IPS-15b (cell line): ENCODE data around the gene PCNT.
"Not testable (repeated sequence)": the region's sequence is repeated elsewhere in the genome, so short reads cannot be mapped to it uniquely, and the experiment has no call there.

Experiments
- H3K27me3 ChIP-seq: one replicate; pipeline ENCODE4 v1.6.1; 2013; ENCODE audit warnings: low read length; ENCODE audit not compliant: control insufficient read depth, insufficient read depth
- H3K36me3 ChIP-seq: one replicate; pipeline ENCODE4 v1.6.1; 2013; ENCODE audit warnings: low read length; ENCODE audit not compliant: control insufficient read depth, insufficient read depth
- H3K4me1 ChIP-seq: one replicate; pipeline ENCODE4 v1.6.1; 2013; ENCODE audit warnings: mild to moderate bottlenecking, low read length; ENCODE audit not compliant: control insufficient read depth, insufficient read depth
- H3K4me3 ChIP-seq: one replicate; pipeline ENCODE4 v1.5.1; 2013; ENCODE audit warnings: low read depth, low read length
- H3K9ac ChIP-seq: one replicate; pipeline ENCODE4 v1.6.1; 2013; ENCODE audit warnings: low read depth, mild to moderate bottlenecking, low read length
- H3K9me3 ChIP-seq: one replicate; pipeline ENCODE4 v1.6.1; 2013; ENCODE audit warnings: mild to moderate bottlenecking, low read length; ENCODE audit not compliant: control insufficient read depth, insufficient read depth

PCNT gene

DNA sequence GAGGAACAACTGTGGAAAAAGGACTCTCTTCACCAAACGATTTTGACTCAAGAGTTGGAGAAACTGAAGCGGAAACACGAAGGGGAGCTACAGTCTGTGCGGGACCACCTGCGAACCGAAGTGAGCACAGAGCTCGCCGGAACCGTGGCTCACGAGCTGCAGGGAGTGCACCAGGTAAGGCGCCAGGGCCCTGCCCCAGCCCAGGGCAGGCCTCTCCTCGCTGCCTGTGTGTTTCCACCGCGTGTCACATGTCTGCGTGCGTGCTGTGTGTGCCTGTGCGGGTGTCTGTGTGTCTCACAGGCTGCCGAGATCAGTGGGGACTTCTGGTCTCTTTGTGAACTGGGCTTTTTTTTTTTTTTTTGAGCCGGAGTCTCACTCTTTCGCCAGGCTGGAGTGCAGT lies 43.0 kb downstream of the PCNT start:
- H3K4me3 ChIP-seq = no peak overlapping the region
- no peak overlapping the region for H3K9ac ChIP-seq
- H3K27me3 ChIP-seq = no peaks in the 10 kb centered on the region
- H3K9me3 ChIP-seq = no peaks in the 10 kb centered on the region
- H3K4me1 ChIP-seq = no peaks in the 10 kb centered on the region
- peaks cover 49% of the 10 kb centered on the region for H3K36me3 ChIP-seq

DNA sequence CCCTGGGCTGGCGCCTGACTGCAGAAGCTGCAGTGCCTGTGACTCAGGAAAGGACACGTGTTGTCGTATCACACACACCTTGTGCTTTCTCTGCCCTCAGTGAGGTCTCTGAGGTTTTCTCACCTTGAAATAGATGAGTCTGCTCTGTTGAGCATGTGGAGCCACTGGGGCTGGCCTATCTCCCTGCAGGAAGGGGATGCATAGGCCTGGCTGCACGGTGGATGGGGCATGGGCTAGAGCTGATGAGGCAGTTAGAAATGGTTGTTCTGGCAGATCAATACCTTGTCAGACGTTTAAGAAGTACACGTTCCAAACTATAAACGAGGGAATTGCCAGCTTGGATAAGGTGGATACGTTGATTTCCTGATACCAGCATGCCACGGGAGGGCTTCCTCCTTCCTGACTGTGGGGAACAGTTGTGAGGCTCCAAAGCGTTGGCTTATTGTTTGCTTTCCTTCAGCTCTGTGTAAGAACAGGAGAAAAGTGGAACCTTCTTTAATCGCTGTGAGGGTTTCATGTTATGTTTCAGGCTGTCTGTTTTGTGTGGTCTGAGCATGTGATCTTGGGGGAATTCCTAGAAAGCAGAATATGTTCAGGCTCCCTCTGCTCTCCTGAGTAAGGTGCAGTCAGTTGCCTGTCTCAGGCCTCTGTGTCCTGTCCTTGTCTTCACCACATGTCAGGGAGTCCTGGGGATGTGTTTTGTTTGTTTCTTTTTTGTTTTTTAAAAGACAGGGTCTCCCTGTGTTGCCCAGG lies 44.8 kb downstream of the PCNT start:
- peaks cover 45% of the 10 kb centered on the region for H3K36me3 ChIP-seq
- H3K4me1 ChIP-seq = no peaks in the 10 kb centered on the region
- no peaks in the 10 kb centered on the region for H3K27me3 ChIP-seq
- H3K9ac ChIP-seq = no peak overlapping the region
- no peaks in the 10 kb centered on the region for H3K9me3 ChIP-seq
- no peak overlapping the region for H3K4me3 ChIP-seq

DNA sequence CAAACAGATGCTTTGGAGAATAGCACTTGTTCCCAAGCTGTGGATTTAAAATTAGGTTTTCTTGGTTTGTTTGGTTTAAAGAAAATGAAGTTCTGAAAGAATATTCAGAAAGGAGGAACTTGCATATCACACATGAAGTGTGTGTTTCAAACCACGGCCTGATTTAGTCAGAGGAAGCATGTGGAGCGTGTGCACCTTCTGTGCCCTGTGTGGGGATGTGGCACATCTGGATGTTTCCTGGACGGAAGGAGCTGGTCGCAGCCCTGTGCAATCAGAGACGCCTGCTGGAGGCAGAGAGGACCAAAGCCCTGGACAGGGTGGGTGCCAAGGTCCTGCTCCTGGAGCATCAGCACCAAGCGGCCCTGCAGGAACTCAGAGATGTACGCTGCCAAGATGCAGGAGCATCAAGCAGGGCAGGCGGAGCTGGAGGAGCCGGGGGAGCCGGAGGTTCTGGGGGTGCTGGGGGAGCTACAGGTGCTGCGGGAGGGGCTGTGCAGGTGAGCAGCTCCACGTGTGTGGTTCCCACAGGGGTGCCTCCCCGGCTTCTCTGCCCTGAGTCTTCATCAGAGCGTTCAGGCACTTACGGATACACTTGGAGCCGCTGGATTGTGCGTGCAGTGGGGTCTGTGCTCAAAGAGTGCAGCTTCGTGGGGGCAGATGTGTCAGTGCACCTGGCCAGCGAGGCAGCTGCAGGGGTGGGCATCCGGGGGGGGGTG lies 45.7 kb downstream of the PCNT start:
- H3K36me3 ChIP-seq = peaks cover 38% of the 10 kb centered on the region
- H3K27me3 ChIP-seq = no peaks in the 10 kb centered on the region
- no peak overlapping the region for H3K4me3 ChIP-seq
- H3K9ac ChIP-seq = no peak overlapping the region
- H3K4me1 ChIP-seq = no peaks in the 10 kb centered on the region
- H3K9me3 ChIP-seq = no peaks in the 10 kb centered on the region

DNA sequence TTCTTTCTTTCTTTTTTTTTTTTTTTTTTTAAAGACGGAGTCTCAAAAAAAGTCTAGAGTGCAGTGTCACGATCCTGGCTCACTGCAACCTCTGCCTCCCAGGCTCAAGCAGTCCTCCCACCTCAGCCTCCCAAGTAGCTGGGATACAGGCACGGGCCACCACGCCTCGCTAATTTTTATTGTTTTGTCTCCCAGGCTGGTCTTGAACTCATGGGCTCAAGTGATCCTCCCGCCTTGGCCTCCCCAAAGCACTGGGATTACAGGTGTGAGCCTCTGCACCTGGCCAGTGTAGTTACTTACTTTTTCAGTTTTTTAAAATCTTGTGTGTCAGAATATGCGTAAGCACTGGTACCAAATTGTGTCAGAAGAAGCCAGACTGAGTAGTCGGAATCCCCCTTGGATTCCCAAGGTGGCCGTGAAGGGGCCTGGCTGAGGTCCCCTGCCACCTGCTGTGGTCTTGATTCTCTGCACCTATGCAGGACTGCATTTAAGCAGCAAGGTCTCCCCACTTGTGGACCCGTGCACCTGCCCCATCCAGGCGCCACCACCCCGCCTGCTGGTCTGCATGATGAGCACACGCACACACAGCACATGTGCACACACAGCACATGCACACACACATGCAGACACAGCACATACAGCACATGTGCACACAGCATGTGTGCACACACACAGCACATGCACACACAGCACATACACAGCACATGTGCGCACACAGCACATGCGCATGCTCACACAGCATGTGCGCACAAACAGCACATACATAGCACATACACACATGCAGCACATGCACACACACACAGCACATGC lies 47.5 kb downstream of the PCNT start:
- Histone ChIP-seq H3K27me3 (no peaks in the 10 kb centered on the region), H3K36me3 (peaks cover 33% of the 10 kb centered on the region), H3K4me3 (no peak overlapping the region), H3K4me1 (no peaks in the 10 kb centered on the region), H3K9ac (no peak overlapping the region), H3K9me3 (no peaks in the 10 kb centered on the region)

DNA sequence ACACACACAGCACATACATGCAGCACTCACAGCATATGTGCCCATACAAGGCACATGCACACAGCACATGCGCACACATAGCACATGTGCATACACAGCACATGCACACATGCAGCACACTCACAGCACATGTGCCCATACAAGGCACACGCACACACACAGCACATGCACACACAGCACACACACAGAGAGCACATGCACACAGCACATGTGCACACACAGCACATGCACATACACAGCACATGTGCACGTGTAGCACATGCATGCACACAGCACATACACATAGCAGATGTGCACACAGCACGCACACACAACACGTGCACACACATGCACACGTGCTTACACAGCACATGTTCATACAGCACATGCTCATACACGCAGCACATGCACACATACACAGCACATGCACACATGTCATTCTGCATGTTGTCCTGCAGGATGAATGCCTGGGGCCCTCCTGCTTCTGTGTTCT lies 48.1 kb downstream of the PCNT start:
- Histone ChIP-seq H3K36me3 (peaks cover 29% of the 10 kb centered on the region), H3K9ac (no peak overlapping the region), H3K4me1 (no peaks in the 10 kb centered on the region), H3K9me3 (no peaks in the 10 kb centered on the region), H3K4me3 (no peak overlapping the region), H3K27me3 (no peaks in the 10 kb centered on the region)

DNA sequence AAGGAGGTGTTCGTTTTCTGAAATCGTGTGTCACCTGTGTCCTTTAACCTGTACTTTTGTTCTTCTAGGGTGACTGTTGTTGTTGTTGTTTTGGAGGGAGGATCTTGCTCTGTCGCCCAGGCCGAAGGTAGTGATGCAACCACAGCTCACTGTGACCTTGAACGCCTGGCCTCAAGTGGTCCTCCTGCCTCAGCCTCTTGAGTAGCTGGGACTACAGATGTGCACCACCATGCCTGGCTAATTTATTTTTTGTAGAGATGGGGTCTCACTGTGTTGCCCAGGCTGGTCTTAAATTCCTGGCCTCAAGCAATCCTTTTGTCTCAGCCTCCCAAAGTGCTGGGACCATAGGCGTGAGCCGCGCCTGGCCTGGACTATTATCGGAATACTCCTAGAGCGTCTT lies 49.0 kb downstream of the PCNT start:
- peaks cover 29% of the 10 kb centered on the region for H3K36me3 ChIP-seq
- H3K4me3 ChIP-seq = not testable (repeated sequence)

DNA sequence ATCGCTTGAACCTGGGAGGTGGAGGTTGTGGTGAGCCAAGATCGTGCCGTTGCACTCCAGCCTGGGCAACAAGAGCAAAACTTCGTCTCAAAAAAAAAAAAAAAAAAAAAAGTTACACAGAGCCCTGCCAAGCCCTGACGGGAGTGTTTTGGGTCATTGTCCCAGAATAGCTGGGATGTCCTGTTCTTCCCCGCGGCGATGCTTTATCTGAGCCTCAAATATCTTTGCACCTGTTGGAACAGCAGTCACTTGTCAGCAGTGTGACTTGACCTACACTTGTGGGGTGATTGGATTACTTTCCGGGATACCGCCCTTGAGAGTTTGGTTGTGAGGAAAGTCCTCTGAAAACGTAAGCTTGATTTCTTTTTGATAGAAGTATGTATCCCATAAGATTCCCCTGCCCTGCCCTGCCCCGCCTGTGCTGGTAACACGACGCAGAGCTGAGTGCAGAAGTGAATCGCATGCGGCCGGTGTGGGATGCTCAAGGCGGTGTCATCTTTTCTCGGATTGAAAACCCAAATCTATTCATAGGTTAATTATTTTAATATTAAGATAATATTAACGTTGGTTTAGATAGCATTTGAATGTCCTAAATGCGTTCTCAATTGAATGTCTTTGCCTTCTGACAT lies 50.9 kb downstream of the PCNT start:
- no peaks in the 10 kb centered on the region for H3K9me3 ChIP-seq
- H3K36me3 ChIP-seq = peaks cover 17% of the 10 kb centered on the region
- H3K9ac ChIP-seq = no peak overlapping the region
- H3K27me3 ChIP-seq = no peaks in the 10 kb centered on the region
- no peaks in the 10 kb centered on the region for H3K4me1 ChIP-seq
- H3K4me3 ChIP-seq = no peak overlapping the region

More for the DNA sequence above, 49.0 kb downstream of the PCNT start:
- H3K9ac ChIP-seq, H3K27me3 ChIP-seq, H3K9me3 ChIP-seq, H3K4me1 ChIP-seq: not testable (repeated sequence)

DNA sequence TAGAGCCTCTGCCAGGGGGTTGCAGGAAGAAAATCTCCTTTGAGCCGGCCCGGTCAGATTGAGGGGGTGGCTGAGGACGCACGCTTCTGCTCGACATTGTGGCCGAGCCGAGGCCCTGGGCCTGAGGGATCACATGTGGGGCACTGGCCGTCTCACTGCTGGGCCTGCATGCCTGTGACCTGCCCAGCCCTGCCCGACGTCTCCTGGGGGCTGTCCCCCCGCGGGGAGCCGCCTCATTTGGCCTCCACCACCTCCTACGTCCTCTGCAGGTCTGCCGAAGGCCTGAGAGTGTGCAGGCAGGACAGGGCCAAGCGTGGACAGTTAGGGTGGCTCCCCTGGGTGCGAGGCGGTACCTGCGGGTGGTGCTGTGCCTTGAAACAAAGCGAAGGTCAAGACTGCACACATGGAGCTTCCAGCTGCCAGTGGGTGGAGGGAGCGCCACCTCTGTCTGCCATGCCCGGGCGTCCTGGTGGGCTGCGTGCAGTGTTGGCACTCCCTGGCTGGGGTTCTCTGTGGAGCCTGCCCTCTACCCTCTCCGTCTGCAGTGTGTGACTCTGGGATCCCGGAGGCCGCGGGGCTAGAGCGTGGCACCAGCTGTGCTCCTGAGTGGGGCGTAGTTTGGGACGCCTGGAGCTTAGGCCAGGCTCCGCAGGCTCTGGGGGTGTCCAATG lies 51.7 kb downstream of the PCNT start:
- Histone ChIP-seq H3K4me1 (peaks cover 2% of the 10 kb centered on the region), H3K9me3 (no peaks in the 10 kb centered on the region), H3K4me3 (no peak overlapping the region), H3K36me3 (peaks cover 13% of the 10 kb centered on the region), H3K9ac (no peak overlapping the region), H3K27me3 (no peaks in the 10 kb centered on the region)

DNA sequence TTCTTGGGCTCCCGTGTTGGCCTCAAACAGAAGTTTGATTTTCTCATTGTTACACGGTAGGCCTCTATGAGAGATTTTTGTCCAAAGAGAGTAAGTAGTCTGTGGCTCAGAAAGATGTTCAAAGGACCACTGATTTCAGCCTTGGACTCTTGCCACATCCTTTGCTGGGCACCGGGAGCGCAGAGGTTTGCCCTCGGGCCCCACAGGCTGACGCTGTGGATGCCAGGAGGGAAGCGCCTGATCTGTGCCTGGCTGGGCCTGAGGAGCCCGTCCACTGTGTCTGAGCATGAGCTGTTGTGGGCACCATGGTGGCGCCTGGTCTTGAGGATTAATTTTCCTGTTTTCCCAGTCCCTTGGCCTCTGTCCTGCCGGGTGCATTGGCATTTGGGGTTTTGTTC lies 52.3 kb downstream of the PCNT start:
- Histone ChIP-seq H3K27me3 (no peaks in the 10 kb centered on the region), H3K4me3 (no peak overlapping the region), H3K36me3 (peaks cover 13% of the 10 kb centered on the region), H3K4me1 (peaks cover 2% of the 10 kb centered on the region), H3K9ac (no peak overlapping the region), H3K9me3 (no peaks in the 10 kb centered on the region)

DNA sequence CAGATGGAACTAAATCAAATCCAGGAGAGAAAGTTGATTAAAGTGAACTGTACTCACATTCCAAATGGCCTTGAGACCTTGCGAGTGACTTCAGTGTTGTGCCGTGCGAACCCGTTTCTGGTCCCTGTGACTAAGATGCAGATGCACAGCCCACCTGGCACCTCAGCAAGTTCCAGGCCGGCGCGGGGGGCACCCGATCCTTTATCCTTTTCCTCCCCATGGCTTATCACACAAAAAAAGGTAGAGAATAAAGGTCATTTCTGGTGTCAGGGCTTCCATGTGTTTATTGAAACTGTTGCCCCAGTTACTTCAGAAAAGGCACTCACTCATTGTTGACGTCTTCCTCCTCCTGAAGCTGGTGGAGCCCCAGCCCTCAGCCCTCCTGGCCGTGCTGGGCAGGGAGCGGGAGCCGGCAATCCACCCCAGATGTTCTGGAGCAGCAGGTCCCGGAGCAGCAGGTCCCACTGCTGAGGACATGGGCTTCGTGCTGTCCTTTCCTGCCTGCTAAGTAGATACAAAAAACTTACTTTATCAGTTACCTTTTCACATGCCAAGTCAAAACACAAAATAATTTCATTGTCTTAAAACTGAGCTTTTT lies 53.0 kb downstream of the PCNT start:
- H3K4me1 ChIP-seq = peaks cover 6% of the 10 kb centered on the region
- H3K36me3 ChIP-seq = peaks cover 8% of the 10 kb centered on the region
- H3K9ac ChIP-seq = no peak overlapping the region
- no peaks in the 10 kb centered on the region for H3K27me3 ChIP-seq
- no peak overlapping the region for H3K4me3 ChIP-seq
- H3K9me3 ChIP-seq = no peaks in the 10 kb centered on the region

DNA sequence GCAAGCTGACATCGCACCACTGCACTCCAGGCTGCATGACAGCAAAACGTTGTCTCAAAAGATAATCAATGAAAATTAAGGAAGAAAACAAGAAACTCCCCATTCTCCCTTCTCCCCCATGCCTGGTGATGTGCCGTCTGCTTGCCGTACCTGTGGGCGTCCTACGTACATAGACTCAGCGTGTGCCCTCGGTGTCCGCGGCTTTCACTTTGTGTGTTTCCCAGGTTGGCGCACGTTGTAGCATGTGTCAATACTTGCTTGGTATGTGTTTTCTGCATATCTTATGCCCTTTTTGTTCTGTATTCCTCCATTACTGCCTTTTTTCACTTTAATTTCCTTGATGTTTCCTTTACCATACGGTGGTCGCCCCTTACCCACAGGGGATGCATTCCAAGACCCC lies 53.8 kb downstream of the PCNT start:
- Histone ChIP-seq H3K9ac (no peak overlapping the region), H3K36me3 (peaks cover 7% of the 10 kb centered on the region)

More for the DNA sequence above, 53.8 kb downstream of the PCNT start:
- Histone ChIP-seq H3K9me3 (no peaks in the 10 kb centered on the region), H3K27me3 (no peaks in the 10 kb centered on the region), H3K4me1 (peaks cover 6% of the 10 kb centered on the region), H3K4me3 (no peak overlapping the region)
